Retinal pigment epithelial cell (primary cell): ENCODE results near the gene SLC25A13.
"Not testable (repeated sequence)": the region's sequence is repeated elsewhere in the genome, so short reads cannot be mapped to it uniquely, and the experiment has no call there.

ENCODE experiments used
- DNase-seq: peaks from one replicate; pipeline ENCODE4 v3.0.0-alpha.2; 2010; ENCODE audit warnings: low read depth
- H3K4me3 ChIP-seq: 2 replicates; pipeline ENCODE4 v1.5.1; 2011; ENCODE audit warnings: mild to moderate bottlenecking, low read length, control low read depth, moderate library complexity
- TF ChIP-seq, protein P1 (sequence below): conservative IDR thresholded peaks from 2 replicates; pipeline ENCODE4 v1.5.1; 2011; ENCODE audit warnings: low read depth, low read length, control low read depth, inconsistent platforms

The SLC25A13 gene

GRCh38 chr7:96304573-96304972, 17.3 kb downstream of the SLC25A13 start:
- H3K4me3 ChIP-seq = no peak overlapping the region
- DNase-seq = no peak
- TF ChIP-seq, protein P1, sequence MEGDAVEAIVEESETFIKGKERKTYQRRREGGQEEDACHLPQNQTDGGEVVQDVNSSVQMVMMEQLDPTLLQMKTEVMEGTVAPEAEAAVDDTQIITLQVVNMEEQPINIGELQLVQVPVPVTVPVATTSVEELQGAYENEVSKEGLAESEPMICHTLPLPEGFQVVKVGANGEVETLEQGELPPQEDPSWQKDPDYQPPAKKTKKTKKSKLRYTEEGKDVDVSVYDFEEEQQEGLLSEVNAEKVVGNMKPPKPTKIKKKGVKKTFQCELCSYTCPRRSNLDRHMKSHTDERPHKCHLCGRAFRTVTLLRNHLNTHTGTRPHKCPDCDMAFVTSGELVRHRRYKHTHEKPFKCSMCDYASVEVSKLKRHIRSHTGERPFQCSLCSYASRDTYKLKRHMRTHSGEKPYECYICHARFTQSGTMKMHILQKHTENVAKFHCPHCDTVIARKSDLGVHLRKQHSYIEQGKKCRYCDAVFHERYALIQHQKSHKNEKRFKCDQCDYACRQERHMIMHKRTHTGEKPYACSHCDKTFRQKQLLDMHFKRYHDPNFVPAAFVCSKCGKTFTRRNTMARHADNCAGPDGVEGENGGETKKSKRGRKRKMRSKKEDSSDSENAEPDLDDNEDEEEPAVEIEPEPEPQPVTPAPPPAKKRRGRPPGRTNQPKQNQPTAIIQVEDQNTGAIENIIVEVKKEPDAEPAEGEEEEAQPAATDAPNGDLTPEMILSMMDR = no peak

DNA sequence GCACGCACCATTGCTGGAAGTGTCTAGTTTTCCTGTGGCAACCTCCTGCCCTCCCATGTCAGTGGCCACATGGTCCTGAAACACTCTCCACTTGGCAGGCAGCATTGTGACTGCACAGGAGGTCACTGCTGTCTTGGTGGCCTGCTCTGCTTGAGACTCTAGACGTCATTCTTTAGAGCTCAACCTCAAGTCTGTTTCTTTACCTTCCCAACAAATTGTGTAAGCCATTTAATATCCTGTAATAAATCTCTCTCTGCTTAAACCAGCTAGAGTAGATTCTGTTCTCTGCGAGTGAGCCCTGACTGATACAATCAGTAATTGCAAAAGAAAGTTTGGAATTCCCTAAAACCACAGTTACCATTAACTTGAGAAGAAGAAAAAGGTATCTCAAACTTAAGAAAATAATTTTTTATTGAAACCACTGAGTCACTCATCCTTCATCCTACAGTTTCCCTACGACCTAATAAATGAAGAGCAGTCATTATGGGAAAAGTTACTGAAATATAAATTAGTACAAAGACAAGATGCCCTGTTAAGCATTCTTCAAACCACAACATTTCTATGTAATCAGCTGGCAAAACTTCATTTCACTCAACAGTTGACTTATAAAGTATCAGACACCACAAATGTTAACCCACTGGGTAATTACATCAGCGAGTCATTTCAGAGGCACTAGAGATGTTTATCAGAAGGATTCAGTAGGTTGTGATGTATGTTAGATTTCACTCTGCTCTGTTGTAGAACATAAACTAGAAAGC, 18.0 kb downstream of the SLC25A13 start:
- peak; percentile 62 for DNase-seq
- TF ChIP-seq, protein P1 = no peak

GRCh38 chr7:96303105-96303685, 18.7 kb downstream of the SLC25A13 start:
- TF ChIP-seq, protein P1 = no peak
- DNase-seq = no peak
- no peak overlapping the region for H3K4me3 ChIP-seq

More for the DNA sequence above, 18.0 kb downstream of the SLC25A13 start:
- H3K4me3 ChIP-seq = no peak overlapping the region

DNA sequence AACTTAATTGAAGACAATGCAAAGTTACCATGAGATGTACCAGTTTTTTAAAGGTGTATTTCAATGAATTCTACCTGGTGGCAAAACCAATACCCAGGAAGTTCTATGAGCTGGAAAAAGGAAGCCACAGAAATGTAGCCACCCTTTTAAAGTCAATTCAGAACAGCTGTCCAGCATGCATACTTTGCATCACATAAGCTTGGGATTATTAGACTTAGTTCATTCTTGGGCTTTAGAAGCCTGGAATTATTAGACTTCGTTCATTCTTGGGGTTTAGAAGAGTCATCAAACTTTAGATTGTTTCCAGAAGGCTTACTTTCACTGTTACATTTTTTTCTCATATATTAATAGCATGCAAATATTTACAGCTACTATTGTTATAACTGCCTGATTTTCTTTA, 20.9 kb downstream of the SLC25A13 start:
- no peak overlapping the region for H3K4me3 ChIP-seq
- TF ChIP-seq, protein P1 = no peak
- DNase-seq = no peak

DNA sequence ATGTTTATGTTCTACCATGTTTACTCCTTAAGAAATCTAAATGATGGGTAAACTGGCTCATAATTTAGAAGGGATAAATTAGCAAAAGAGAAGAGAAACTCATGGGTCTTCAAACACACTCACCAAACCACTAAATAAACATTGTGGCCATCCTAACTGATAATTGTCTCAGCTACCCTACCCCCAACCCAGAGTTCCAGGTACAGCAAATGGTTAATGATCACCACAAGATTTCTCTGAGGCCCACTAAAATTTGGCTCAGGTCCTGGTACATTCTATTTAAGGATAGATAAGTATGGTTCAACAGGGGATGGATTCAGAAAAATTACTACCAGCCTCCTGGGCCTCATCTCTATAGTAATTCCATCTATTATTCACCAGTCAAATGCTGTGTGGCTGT, 21.4 kb downstream of the SLC25A13 start:
- no peak overlapping the region for H3K4me3 ChIP-seq
- DNase-seq = no peak
- TF ChIP-seq, protein P1 = no peak

DNA sequence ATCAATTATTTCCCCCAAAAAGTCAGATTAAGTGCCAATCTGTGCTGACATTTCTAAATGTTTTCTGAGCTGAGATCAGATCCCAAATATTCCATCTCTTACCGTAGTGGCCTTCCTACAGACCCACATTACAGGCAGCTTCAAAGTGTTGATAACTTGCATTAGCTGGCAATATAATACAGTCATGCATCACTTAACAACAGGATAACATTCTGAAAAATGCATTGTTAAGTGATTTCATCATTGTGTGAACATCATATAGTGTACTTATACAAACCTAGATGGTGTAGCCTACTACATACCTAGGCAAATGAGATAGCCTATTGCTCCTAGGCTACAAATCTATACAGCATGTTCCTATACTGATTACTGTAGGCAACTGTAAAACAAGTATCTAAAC, 22.4 kb downstream of the SLC25A13 start:
- TF ChIP-seq, protein P1 = no peak
- no peak for DNase-seq

DNA sequence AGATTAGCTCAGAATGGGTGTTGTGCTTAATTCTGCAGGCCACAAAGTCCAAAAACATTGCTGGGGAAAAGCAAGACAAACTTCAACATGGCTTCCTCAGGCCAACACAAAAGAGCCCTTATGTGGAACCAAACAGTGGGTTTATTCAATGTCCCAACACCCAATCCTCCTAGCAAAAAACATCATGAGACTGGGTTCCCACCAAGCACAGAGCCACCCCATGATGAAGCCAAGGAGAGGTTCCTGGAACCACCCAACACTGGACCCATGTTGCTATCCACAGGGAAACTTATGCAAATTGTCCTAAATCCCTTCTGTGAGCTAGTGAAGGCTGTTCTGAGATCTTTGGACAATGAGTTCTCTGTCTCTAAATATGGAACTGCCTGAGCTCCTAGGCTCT, 24.0 kb downstream of the SLC25A13 start:
- no peak overlapping the region for H3K4me3 ChIP-seq
- no peak for DNase-seq
- TF ChIP-seq, protein P1 = no peak

More for the DNA sequence above, 22.4 kb downstream of the SLC25A13 start:
- no peak overlapping the region for H3K4me3 ChIP-seq

GRCh38 chr7:96297446-96297845, 24.5 kb downstream of the SLC25A13 start:
- DNase-seq, H3K4me3 ChIP-seq: not testable (repeated sequence)

DNA sequence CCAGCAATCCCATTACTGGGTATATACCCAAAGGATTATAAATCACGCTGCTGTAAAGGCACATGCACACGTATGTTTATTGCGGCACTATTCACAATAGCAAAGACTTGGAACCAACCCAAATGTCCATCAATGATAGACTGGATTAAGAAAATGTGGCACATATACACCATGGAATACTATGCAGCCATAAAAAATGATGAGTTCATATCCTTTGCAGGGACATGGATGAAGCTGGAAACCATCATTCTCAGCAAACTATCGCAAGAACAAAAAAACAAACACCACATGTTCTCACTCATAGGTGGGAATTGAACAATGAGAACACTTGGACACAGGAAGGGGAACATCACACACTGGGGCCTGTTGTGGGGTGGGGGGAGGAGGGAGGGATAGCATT, 28.0 kb downstream of the SLC25A13 start:
- DNase-seq, H3K4me3 ChIP-seq: not testable (repeated sequence)
